ENCODE measurements around the gene COA7. TPM values are rescaled to one million over a fixed set of nuclear protein-coding genes. Genes with fewer than 3 reads are reported as not detected.

COA7 gene
- total RNA-seq, 3 donors from 2014 or later (not counting 1 experiment from before 2014, with no cell fraction given) = 1.8 to 4.7 (median 3.9) TPM

DNA sequence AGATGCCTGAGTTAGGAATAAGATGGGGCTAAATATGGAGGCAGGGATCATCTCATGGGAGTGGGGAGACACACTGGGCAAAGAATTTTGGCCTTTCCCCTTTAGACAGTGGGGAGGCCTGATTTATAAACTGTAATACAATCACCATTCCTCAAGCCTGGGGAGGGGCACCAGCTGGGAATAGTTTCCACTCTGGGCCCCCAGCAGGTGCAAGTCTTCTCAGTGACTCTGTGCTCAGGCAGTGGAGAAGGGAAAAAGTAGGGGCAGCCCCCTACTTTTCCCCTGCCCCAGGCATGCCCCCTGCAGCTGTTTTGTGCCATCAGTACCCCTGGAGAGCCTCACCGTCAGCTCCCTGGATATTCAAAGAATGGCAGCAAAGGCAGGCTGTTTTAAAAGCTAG lies 19.1 kb downstream of the COA7 start:
- H3K4me1 ChIP-seq (ENCODE audit: control insufficient read depth, insufficient read depth, low read length) = no peaks in the 10 kb centered on the region
- DNase-seq = no peak
- H3K9me3 Mint-ChIP-seq = no peaks in the 10 kb centered on the region
- 88% methylated on average over 1 of the region's 1 CpG for WGBS (ENCODE audit: insufficient coverage)
- H3K4me1 Mint-ChIP-seq = peaks cover 6 to 7% of the 10 kb centered on the region in 2 donors
- no peaks in the 10 kb centered on the region for H3K27me3 Mint-ChIP-seq (ENCODE audit: low read depth in 2 of 2)
- no peak for ATAC-seq
- no peaks in the 10 kb centered on the region for H3K36me3 Mint-ChIP-seq
- H3K4me3 Mint-ChIP-seq = no peak overlapping the region
- H3K27ac ChIP-seq (ENCODE audit: low read length) = no peak overlapping the region
- peaks cover 13% of the 10 kb centered on the region for H3K36me3 ChIP-seq (ENCODE audit: control insufficient read depth, insufficient read depth, low read length)
- H3K4me3 ChIP-seq (ENCODE audit: low read length) = no peak overlapping the region
- TF ChIP-seq, protein P1, sequence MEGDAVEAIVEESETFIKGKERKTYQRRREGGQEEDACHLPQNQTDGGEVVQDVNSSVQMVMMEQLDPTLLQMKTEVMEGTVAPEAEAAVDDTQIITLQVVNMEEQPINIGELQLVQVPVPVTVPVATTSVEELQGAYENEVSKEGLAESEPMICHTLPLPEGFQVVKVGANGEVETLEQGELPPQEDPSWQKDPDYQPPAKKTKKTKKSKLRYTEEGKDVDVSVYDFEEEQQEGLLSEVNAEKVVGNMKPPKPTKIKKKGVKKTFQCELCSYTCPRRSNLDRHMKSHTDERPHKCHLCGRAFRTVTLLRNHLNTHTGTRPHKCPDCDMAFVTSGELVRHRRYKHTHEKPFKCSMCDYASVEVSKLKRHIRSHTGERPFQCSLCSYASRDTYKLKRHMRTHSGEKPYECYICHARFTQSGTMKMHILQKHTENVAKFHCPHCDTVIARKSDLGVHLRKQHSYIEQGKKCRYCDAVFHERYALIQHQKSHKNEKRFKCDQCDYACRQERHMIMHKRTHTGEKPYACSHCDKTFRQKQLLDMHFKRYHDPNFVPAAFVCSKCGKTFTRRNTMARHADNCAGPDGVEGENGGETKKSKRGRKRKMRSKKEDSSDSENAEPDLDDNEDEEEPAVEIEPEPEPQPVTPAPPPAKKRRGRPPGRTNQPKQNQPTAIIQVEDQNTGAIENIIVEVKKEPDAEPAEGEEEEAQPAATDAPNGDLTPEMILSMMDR (IDR thresholded peaks at IDR 0.05) = no peak
- H3K9me3 ChIP-seq (ENCODE audit: control insufficient read depth, insufficient read depth, low read length) = no peaks in the 10 kb centered on the region
- H3K27ac Mint-ChIP-seq = no peak overlapping the region
- intact Hi-C loops (cut with micrococcal nuclease) = no loop called here
- no peaks in the 10 kb centered on the region for H3K27me3 ChIP-seq (ENCODE audit: control insufficient read depth, insufficient read depth, low read length)

DNA sequence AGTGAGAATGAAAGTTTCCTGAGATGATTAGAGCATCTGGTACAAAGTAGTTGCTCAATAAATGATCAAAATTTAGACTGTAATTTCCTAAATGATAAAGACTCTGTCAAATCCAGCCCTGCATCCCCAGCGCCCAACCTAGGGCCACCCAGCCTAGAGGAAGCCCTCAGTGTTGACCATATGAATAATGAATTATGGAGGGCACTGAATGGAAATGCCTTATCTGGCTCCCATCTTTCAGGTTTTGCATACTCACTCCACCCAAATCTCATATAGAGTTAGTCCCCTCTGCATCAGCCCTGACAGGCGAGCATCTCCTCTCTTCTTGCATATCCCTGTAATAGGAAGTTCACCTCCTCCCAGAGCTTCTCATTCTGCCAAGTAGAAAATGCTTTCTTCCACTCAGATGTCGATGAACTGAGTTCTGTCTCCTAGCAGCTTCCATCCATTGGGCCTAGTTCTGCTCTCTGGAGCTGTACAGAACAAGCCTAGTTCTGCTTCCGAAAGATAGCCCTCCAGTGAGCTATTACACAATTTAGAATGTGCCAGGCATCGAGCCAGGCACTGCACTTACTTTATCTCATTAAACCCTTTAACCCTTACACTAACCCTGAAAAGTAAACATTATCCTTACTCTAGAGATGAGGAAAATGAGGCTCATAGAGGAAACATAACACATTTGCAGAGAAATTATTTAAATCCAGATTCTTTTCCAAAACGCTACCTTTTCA lies 20.9 kb downstream of the COA7 start:
- ATAC-seq = no peak
- H3K4me1 Mint-ChIP-seq = peaks cover 6 to 7% of the 10 kb centered on the region in 2 donors
- 93% methylated on average over 6 of the region's 6 CpGs for WGBS (ENCODE audit: insufficient coverage)
- no peaks in the 10 kb centered on the region for H3K27me3 Mint-ChIP-seq (ENCODE audit: low read depth in 2 of 2)
- H3K27ac ChIP-seq (ENCODE audit: low read length) = no peak overlapping the region
- no peaks in the 10 kb centered on the region for H3K9me3 Mint-ChIP-seq
- peaks cover 17% of the 10 kb centered on the region for H3K36me3 ChIP-seq (ENCODE audit: control insufficient read depth, insufficient read depth, low read length)
- no peak for DNase-seq
- TF ChIP-seq, protein P1 (IDR thresholded peaks at IDR 0.05) = no peak
- H3K27me3 ChIP-seq (ENCODE audit: control insufficient read depth, insufficient read depth, low read length) = no peaks in the 10 kb centered on the region
- no peaks in the 10 kb centered on the region for H3K9me3 ChIP-seq (ENCODE audit: control insufficient read depth, insufficient read depth, low read length)
- H3K27ac Mint-ChIP-seq = no peak overlapping the region
- H3K4me3 Mint-ChIP-seq = no peak overlapping the region
- H3K4me1 ChIP-seq (ENCODE audit: control insufficient read depth, insufficient read depth, low read length) = no peaks in the 10 kb centered on the region
- H3K4me3 ChIP-seq (ENCODE audit: low read length) = no peak overlapping the region
- no peaks in the 10 kb centered on the region for H3K36me3 Mint-ChIP-seq
- intact Hi-C loops (cut with micrococcal nuclease) = no loop called here

DNA sequence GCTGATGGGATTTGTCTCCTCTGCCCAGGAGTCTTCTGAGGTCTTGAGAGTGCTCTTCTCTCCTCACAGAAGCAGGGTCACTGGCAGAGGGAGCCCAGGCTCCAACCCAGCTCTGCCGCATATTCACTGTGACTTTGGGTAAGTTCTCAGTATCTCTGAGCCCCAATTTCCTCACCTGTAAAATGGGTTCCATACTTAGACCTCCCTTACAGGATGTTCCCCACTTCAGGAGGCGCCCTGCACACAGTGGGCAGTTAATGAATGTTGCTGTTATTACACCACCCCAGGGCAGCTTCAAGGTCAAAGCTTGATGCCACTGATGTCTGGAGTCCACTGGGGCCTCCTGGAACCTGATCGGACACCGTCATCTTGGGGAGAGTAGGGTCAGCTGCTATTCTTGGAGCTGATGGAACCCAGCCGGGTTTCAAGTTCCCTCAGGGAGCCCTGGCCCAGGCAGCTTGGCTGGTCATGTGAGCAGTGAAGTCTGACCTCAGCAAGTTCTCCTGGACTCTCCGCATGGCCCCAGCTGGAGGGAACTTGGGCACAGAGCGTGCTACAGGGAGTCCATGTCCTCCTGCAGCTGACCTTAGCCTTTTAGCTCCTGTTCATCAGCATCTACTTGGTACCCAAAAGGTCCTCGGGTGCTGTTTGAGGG lies 21.8 kb downstream of the COA7 start:
- no peaks in the 10 kb centered on the region for H3K27me3 ChIP-seq (ENCODE audit: control insufficient read depth, insufficient read depth, low read length)
- DNase-seq = no peak
- Mint-ChIP-seq H3K27me3 (ENCODE audit: low read depth in 2 of 2) (no peaks in the 10 kb centered on the region), H3K4me3 (no peak overlapping the region), H3K36me3 (no peaks in the 10 kb centered on the region), H3K4me1 (peaks cover 6 to 7% of the 10 kb centered on the region in 2 donors), H3K9me3 (no peaks in the 10 kb centered on the region), H3K27ac (no peak overlapping the region)
- H3K9me3 ChIP-seq (ENCODE audit: control insufficient read depth, insufficient read depth, low read length) = no peaks in the 10 kb centered on the region
- peaks cover 19% of the 10 kb centered on the region for H3K36me3 ChIP-seq (ENCODE audit: control insufficient read depth, insufficient read depth, low read length)
- ATAC-seq = no peak
- WGBS (ENCODE audit: insufficient coverage) = 89% methylated on average over 8 of the region's 8 CpGs
- TF ChIP-seq, protein P1 (IDR thresholded peaks at IDR 0.05) = no peak
- no peak overlapping the region for H3K4me3 ChIP-seq (ENCODE audit: low read length)
- intact Hi-C loops (cut with micrococcal nuclease) = no loop called here
- H3K27ac ChIP-seq (ENCODE audit: low read length) = no peak overlapping the region
- no peaks in the 10 kb centered on the region for H3K4me1 ChIP-seq (ENCODE audit: control insufficient read depth, insufficient read depth, low read length)
